Osteocyte (in vitro differentiated cells): ENCODE data around the gene ORM1. TPM values are rescaled to one million over a fixed set of nuclear protein-coding genes. Genes with fewer than 3 reads are reported as not detected.

Experiments
- DNase-seq: peaks from one replicate; pipeline ENCODE4 v3.0.0; 2021; ENCODE audit warnings: mixed read lengths; ENCODE audit not compliant: unreplicated experiment; ENCODE audit errors: extremely low spot score
- H3K27ac Mint-ChIP-seq: one replicate; pipeline ENCODE4 v1.8.0; 2021; ENCODE audit warnings: mild to moderate bottlenecking, mixed read lengths; ENCODE audit not compliant: unreplicated experiment
- H3K27me3 Mint-ChIP-seq: one replicate; pipeline ENCODE4 v1.8.0; 2021; ENCODE audit warnings: mixed read lengths; ENCODE audit not compliant: unreplicated experiment
- H3K36me3 Mint-ChIP-seq: one replicate; pipeline ENCODE4 v1.8.0; 2021; ENCODE audit warnings: mixed read lengths; ENCODE audit not compliant: unreplicated experiment
- H3K4me1 Mint-ChIP-seq: one replicate; pipeline ENCODE4 v1.8.0; 2021; ENCODE audit warnings: mixed read lengths; ENCODE audit not compliant: unreplicated experiment
- H3K4me3 Mint-ChIP-seq: one replicate; pipeline ENCODE4 v1.8.0; 2021; ENCODE audit warnings: mild to moderate bottlenecking, moderate library complexity, mixed read lengths; ENCODE audit not compliant: unreplicated experiment
- H3K9me3 Mint-ChIP-seq: one replicate; pipeline ENCODE4 v1.8.0; 2021; ENCODE audit warnings: mixed read lengths; ENCODE audit not compliant: unreplicated experiment
- total RNA-seq: library from RNA; stranded (reverse); gene quantifications from 2 replicates; pipeline ENCODE4 v1.2.1, GENCODE V29; 2021
- TF ChIP-seq, protein P1 (sequence below): fragments of 200-600 bp; sonication (generic); IDR thresholded peaks from 2 replicates; pipeline ENCODE4 v1.5.0; 2021; ENCODE audit warnings: antibody characterized with exemption, mild to moderate bottlenecking, moderate library complexity

Gene ORM1
- total RNA-seq, 1 donor from 2014 or later, result not detected

DNA sequence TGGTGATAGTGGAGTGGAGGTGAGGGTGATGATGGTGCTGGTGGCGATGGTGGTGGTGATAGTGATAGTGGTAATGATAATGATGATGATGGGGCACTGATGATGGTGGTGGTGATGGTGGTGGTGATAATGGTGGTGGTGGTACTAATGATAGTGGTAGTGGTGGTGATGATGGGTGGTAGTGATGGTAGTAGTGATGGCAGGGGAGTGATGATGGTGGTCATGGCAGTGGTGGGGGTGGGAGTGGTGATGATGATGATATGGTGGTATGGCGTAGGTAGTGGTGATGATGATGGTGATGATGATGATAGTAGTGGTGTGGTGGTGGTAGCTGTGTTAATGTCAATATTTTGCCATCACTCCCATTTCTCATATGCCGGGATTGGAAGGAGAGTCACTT, 44.5 kb upstream of the ORM1 start:
- peaks cover 12% of the 10 kb centered on the region for H3K36me3 Mint-ChIP-seq
- no peaks in the 10 kb centered on the region for H3K27me3 Mint-ChIP-seq
- H3K4me3 Mint-ChIP-seq, result no peak overlapping the region
- peak overlapping the region; percentile 2 for H3K27ac Mint-ChIP-seq
- TF ChIP-seq, protein P1, sequence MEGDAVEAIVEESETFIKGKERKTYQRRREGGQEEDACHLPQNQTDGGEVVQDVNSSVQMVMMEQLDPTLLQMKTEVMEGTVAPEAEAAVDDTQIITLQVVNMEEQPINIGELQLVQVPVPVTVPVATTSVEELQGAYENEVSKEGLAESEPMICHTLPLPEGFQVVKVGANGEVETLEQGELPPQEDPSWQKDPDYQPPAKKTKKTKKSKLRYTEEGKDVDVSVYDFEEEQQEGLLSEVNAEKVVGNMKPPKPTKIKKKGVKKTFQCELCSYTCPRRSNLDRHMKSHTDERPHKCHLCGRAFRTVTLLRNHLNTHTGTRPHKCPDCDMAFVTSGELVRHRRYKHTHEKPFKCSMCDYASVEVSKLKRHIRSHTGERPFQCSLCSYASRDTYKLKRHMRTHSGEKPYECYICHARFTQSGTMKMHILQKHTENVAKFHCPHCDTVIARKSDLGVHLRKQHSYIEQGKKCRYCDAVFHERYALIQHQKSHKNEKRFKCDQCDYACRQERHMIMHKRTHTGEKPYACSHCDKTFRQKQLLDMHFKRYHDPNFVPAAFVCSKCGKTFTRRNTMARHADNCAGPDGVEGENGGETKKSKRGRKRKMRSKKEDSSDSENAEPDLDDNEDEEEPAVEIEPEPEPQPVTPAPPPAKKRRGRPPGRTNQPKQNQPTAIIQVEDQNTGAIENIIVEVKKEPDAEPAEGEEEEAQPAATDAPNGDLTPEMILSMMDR, result no peak
- no peaks in the 10 kb centered on the region for H3K9me3 Mint-ChIP-seq
- no peak for DNase-seq
- H3K4me1 Mint-ChIP-seq, result peaks cover 43% of the 10 kb centered on the region

DNA sequence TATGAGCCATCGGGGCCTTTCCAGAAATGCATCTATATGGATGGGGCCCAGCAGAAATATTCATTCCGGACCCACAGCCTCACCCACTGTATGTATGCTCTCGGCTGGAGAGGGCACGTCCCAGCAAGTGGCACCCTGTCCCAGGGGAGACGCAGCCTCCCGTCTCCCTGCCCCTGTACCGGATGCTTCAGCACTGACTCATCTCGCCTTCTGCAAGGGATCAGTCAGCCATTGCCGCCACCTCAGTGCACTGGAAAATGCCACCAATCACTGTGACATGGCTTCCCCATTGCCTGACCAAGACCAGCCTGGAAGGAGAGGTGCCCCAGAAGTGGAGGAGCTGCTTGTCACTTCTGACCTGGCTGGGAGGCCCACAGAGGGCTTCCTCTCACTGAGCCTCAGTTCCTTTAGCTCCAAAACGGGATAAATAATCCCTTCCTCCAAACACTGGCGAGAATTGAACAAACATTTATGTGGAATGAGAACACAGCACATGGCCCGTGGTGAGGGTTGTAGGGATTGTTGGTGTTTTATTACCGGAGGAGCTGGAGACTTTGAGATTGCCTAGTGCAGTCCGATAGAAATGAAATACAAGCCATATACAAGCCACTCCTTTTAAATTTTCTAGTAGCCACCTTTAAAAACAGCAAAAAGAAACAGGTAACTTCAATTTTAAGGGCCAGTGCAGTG, 43.9 kb upstream of the ORM1 start:
- no peak for DNase-seq
- TF ChIP-seq, protein P1, result no peak
- Mint-ChIP-seq H3K4me1 (peaks cover 46% of the 10 kb centered on the region), H3K36me3 (peaks cover 9% of the 10 kb centered on the region), H3K27me3 (no peaks in the 10 kb centered on the region), H3K4me3 (no peak overlapping the region), H3K9me3 (no peaks in the 10 kb centered on the region), H3K27ac (peak overlapping the region; percentile 2)

DNA sequence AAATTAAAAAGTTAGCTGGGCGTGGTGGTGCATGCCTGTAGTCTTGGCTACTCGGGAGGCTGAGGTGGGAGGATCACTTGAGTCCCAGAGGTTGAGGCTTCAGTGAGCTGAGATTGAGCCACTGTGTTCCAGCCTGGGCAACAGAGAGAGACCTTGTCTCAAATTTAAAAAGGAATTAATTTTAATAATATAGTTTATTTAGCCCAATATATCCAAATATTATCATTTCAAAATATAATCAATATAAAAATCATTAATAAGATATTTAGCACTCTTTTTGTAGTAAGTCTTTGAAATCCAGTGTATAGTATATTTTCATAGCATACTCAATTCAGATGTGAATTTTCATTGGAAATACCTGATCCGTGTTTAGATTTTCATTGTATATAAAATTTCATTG, 43.2 kb upstream of the ORM1 start:
- H3K27me3 Mint-ChIP-seq, result no peaks in the 10 kb centered on the region
- peaks cover 47% of the 10 kb centered on the region for H3K4me1 Mint-ChIP-seq
- no peak overlapping the region for H3K27ac Mint-ChIP-seq

DNA sequence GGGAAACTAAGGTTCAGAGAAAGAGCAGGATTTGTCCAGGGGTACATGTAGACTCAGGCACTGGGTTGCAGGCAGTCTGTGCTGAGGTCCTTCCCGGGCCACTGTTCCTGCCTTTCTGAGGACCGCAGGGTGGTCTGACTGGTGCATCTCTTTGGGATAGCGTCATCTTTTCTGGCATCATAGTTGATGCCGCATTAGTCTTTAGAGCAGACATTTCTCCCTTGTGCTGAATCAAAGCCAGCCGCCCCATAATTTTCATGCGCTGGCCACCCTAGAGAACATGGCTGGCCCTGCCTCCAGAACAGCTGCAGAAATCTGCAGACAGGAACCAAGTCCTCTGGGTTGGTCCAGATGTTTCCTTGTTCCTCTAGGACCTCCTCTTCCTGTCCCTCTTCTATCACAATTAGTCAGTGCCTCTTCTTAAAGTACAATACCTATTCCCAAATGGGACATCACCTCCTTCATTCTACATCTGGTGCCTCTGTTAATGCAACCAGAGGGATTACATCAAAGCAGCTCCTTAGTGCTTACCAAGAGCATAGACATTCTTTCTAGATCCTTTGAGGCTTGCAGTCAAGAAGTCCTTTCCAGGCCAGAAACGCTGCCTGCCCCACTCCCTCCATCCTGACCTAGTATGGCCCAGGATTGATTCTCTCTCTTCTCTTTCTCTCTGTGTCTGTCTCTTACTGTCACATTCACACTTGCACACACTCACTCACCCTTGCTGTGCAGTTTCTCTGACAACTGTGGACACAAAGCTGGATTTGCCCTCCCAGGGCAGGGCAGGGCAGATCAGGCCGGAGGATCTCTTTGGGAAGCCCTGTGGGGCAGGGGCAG, 42.0 kb upstream of the ORM1 start:
- no peak for DNase-seq
- TF ChIP-seq, protein P1, result no peak
- Mint-ChIP-seq H3K27me3 (no peaks in the 10 kb centered on the region), H3K4me3 (no peak overlapping the region), H3K36me3 (peaks cover 14% of the 10 kb centered on the region), H3K4me1 (peaks cover 58% of the 10 kb centered on the region), H3K9me3 (no peaks in the 10 kb centered on the region), H3K27ac (no peak overlapping the region)

More for the DNA sequence above, 43.2 kb upstream of the ORM1 start:
- H3K36me3 Mint-ChIP-seq, result peaks cover 11% of the 10 kb centered on the region
- no peak for DNase-seq
- H3K9me3 Mint-ChIP-seq, result no peaks in the 10 kb centered on the region
- H3K4me3 Mint-ChIP-seq, result no peak overlapping the region
- TF ChIP-seq, protein P1, result no peak

DNA sequence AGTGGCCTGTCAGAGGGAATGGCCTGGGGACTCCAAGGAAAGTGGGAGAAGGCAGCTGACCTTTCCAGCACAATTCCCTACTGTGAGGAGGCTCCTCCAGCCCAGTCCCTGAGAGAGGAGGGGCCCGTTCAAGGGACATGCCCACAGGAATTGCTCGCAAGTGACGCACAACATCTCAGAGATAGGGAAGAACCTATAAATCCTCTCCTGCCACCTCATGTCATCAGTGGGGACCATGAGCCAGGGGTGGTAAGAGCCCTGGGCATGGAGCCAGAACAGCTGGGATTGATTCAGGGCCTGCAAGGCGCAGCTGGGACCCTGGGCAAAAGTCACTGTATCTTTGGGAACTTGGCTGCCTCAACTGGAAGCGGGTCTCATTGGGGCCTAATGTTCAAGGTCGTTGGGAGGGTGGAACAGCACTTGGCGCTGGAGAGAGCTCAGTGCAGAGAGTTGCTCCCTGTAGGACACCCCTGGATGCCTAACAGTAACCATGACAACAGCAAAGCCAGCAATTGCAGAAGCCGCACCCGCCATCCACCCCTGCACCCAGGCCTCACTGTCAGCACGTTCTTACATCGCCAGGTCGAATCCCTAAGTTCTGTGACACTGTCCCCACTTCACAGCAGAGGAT, 41.3 kb upstream of the ORM1 start:
- H3K4me3 Mint-ChIP-seq, result no peak overlapping the region
- DNase-seq, result no peak
- TF ChIP-seq, protein P1, result no peak
- peaks cover 12% of the 10 kb centered on the region for H3K36me3 Mint-ChIP-seq
- peaks cover 62% of the 10 kb centered on the region for H3K4me1 Mint-ChIP-seq
- no peaks in the 10 kb centered on the region for H3K9me3 Mint-ChIP-seq
- H3K27me3 Mint-ChIP-seq, result no peaks in the 10 kb centered on the region
- no peak overlapping the region for H3K27ac Mint-ChIP-seq
